K562 treated with DMSO at 1 percent for 12 hours (cell line): ENCODE data around the gene FAM161A. TPM values are rescaled to one million over a fixed set of nuclear protein-coding genes. Genes with fewer than 3 reads are reported as not detected.

Experiments
- total RNA-seq: library from RNA; unstranded; fragments of 300-600 nt; gene quantifications from 2 replicates; pipeline ENCODE4 v1.2.3, GENCODE V29; 2022; ENCODE audit not compliant: insufficient read depth

Gene FAM161A, protein sequence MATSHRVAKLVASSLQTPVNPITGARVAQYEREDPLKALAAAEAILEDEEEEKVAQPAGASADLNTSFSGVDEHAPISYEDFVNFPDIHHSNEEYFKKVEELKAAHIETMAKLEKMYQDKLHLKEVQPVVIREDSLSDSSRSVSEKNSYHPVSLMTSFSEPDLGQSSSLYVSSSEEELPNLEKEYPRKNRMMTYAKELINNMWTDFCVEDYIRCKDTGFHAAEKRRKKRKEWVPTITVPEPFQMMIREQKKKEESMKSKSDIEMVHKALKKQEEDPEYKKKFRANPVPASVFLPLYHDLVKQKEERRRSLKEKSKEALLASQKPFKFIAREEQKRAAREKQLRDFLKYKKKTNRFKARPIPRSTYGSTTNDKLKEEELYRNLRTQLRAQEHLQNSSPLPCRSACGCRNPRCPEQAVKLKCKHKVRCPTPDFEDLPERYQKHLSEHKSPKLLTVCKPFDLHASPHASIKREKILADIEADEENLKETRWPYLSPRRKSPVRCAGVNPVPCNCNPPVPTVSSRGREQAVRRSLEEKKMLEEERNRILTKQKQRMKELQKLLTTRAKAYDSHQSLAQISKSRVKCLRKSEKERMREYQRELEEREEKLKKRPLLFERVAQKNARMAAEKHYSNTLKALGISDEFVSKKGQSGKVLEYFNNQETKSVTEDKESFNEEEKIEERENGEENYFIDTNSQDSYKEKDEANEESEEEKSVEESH
- 0.49 and 0.99 TPM in 2 replicates for total RNA-seq

DNA sequence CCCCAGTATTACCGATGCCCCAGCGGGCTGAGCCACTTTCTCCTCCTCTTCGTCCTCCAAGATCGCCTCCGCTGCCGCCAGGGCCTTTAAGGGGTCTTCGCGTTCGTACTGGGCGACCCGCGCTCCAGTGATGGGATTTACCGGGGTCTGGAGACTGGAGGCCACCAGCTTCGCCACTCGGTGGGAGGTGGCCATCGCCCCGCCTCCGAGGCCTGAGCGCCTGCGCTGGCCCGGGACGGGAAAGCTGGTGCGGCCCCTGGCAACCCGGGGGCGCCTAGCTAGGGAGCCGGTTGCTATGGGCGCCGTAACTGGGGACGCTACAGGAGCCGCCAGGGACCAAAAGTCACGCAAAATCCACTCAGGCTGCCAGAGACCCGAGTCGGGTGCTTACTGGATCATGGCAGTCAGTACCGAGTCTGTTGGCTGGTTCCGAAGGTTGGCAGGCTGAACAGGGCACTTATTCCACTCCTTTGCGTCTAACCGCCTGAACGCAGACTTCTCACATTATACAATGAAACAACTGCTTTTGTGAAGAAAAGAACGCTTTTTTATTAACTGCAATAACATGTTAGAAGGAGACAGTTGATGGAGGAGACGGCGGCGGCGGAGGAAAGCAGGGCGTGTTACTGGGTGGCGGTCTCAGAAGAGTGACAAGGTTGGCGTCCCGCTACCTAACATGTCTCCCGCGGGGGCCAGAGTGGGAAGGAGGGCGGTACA lies at the start of gene FAM161A:
Gene FAM161A, minus strand, starts transcription at position 214 of the 717 bp plus-strand sequence. Its CDS starts 19 bp downstream, at position 195.

DNA sequence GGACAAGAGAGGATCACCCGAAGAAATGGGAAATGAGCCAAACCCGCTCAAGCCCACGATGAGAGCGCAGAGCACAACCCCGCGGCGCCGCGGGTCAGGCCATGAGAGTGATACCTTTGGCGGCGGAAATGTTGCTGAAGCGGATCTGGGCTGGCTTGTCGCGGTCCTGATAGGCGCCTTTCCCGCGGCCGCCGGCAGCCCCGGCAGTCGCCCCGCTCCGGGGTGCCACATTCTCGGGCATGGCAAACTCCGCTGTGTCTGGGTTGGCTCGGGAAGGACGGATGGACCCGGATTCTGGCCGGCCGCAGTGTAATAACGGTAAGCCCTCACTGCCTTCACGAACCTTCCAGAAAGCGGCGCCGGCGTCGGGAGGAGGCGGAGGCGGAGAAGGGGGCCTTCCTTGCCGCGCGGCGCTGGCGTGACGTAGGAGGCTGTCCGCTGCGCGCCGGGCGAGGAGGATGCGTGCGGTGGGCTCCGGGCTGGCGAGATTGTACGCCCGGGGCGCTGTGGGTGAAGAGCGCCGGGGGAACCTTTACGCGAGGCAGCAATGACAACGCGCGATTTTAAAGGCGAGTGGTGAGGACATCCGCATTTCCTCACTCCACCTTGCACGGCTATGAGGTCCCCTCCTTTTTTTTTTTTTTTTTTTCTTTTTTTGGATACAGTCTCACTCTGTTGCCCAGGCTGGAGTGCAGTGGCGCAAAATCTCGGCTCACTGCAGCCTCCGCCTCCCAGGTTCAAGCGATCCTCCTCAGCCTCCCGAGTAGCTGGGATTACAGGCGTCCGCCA lies 34.6 kb upstream of the FAM161A start, which contains the start of gene CCT4:
Gene CCT4, minus strand, starts transcription at position 390 of the 789 bp plus-strand sequence. Its CDS starts 149 bp downstream, at position 241.

Other genes starting within 250 kb of the FAM161A start
- gene CCT4, start 34.6 kb upstream of the FAM161A start, total RNA-seq, result 180 and 270 TPM in 2 replicates
- gene COMMD1, start 51.6 kb upstream of the FAM161A start, total RNA-seq, result 18.4 and 32.2 TPM in 2 replicates